ENCODE results near the gene PSG3. TPM values are rescaled to one million over a fixed set of nuclear protein-coding genes. Genes with fewer than 3 reads are reported as not detected.
A peak's percentile ranks its signal among the peaks of the same experiment; 100 is the strongest.
"Not testable (repeated sequence)": the region's sequence is repeated elsewhere in the genome, so short reads cannot be mapped to it uniquely, and the experiment has no call there.

Gene PSG3
- not detected for polyA plus RNA-seq (ENCODE audit: insufficient read length)

DNA sequence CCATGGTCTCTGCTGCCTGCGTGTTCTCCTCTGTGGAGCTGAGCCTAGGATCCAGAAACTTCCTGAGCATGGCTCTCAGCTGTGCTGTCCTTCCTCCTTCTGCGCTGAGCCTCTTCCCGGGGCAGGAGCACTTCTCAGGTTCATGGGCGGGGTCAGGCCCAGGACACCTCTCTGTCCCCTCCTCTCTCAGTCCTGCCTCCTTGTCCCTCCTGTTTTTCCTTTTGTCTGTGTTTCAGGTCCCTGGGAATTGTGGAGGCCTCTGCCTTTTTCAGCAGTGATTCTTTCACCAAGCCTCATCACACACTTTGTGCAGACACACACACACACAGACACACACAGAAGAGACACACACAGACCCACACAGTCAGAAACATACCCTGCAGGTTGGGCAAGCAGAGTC, at the start of gene PSG3:
PSG3 (minus strand) TSS at position 101 of the 400 bp plus-strand sequence; CDS start at position 4, 97 bp downstream.
- DNase-seq (ENCODE audit: low read depth) = not testable (repeated sequence)

DNA sequence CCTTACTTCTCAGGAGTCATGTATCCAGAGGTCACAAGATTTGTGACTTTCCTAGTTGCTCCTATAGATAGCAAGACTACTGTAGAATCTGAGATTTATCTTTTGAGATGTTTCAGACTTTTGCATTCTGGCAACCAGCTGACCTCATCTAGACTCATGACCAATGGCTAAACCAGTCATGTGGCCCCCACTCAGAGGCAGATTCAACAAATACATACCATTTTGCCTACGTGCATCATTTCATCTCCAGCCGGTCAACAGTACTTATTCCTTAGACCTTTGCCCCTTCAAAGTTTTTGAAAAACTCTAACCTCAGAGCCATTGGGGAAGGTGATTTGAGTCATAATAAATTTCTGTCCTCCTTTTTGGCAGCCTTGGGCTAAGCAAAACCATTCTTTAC, 48.5 kb upstream of the PSG3 start:
- not testable (repeated sequence) for DNase-seq (ENCODE audit: low read depth)

GRCh38 chr19:42787766-42788165, 47.5 kb upstream of the PSG3 start:
- not testable (repeated sequence) for DNase-seq (ENCODE audit: low read depth)

- peak; percentile 1 for DNase-seq (ENCODE audit: low read depth)
Observed at GRCh38 chr19:42776750-42777612, 36.7 kb upstream of the PSG3 start.

- DNase-seq (ENCODE audit: low read depth) = not testable (repeated sequence)
Observed at GRCh38 chr19:42774510-42775158, 34.4 kb upstream of the PSG3 start.

DNA sequence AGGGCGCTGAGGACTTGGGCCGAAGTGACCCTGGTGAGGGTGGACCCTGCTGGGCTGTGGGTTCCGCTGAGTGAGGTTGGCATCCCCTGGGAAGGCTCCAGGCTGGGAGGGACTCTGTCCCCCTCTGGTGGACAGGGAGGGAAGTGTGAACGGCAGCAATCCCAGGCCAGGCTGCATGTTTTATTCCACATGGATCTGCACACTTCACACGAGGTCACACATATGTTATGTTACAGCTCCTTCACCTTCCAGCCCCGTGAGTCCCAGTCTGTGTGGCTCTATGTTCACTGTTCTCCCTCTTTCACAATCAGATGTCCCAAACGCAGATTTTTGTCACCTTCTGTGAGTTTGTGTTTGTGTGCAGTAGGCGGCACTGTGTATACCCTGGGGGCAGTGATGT, 27.0 kb upstream of the PSG3 start:
- DNase-seq (ENCODE audit: low read depth) = not testable (repeated sequence)

DNA sequence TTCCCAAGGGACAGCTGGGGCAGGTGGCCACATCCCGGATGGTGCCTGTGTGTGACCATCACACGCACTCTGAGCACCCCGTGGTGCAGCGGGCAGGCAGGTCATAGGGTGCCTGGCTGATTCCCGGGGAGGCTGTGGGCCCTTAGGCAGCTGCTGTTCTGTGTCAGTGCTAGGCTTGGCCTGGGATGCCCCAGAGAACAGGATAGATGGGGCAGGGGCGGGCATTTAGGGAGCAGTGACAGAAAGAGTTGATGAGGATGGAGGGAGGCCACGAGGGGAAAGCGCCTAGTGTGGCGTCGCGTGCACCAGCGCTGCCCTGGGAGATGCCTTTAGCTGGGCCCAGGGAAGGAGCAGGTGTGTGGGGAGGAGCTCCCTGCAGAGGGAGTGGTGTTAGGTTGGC, 26.6 kb upstream of the PSG3 start:
- DNase-seq (ENCODE audit: low read depth) = not testable (repeated sequence)

DNA sequence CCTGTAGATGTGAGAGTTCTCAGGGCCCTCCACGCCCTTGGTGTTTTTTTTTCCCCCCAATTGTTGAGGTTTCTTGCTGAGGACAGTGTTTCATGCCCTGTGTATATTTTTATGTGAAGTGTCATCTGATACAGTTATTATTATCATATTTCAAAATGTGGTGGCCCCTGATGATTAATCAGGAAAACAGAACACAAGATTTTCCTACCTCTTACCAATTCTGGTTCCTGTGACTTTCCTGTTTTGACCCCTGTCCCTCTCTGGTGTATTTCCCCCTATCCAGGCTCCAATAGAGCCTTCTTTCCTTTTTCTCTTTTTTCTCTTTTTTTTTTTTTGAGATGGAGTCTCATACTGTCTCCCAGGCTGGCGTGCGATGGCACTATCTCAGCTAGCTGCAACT, 24.6 kb upstream of the PSG3 start:
- no peak for DNase-seq (ENCODE audit: low read depth)

DNA sequence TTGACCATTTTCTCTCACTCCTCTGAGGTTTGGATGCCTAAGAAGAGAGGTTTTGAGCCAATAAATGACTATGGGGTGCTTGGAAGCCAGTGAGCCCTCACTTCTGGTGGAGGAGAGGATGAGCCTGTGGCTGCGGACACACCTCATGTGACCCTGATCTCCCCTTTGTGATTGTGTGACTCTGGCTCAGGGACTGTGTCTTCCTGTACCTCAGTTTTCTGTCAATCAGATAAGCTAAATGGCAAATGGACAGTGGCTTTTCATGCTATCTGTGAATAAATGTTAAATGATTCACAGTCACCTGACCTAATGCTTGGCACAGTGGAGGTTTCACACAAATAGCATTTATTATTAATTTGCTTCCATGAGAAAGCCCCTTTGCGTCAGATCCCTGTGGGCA, 22.5 kb upstream of the PSG3 start:
- DNase-seq (ENCODE audit: low read depth) = no peak

GRCh38 chr19:42761924-42762295, 21.6 kb upstream of the PSG3 start:
- DNase-seq (ENCODE audit: low read depth) = not testable (repeated sequence)

DNA sequence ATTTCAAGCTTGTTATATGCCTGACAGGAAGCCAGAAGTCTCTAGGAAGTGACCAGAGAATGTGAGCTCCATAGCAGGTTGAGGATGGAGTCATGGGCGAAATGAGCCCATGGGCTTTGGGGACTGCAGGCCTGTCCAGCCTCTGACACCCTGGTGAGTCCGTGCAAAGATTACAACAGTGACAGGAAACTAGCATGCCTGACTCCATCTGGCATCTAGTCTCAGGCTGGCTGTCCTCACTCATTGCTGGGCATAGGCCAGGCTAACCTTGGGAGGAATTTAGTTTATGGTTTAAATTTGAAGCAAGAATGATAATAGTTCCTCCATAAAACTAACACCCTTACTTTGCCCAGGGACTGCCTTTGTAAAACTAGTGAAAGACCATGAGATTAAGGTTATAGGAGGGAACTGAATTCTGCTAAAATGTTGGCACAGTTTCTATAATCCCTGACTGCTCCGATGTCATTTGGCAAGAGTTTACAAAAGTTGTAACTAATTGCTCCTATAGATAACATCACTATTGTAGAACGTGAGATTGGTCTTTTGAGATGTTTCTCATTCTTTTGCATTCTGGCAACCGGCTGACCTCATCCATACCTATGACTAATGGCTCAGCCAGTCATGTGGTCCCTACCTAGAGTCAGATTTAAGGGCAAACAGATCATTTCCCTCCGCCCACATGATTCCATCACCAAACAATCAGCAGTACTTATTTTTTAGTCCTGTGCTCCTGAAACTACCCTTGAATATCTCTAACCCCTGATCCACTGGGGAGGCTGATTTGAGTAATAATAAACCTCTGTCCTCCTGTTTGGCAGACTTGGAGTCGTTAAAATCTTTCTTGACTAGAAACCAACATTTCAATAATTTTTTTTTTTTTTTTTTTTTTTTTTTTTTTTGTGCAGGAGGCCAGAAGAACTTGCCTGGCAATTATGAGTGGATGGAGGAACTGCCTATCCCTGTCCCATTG, 21.0 kb upstream of the PSG3 start:
- DNase-seq (ENCODE audit: low read depth) = not testable (repeated sequence)

DNA sequence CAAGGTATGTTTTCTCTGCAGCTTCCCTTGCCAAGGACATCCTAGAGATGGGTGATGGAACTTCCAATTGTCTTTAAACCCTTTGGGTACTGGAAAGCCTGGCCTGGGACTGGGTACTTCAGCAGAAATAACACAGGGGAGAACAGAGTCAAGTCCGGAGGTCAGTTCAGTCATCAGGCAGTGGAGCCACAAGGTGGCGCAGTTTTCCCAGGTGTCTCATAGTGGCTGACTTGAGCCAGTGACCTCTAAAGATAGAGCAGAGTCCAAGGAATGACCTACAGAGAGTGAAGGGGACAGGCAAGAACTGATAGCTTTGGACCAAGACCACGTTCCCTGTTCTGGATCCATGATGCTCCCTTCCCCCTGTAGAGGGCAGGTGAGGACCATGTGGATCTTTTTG, 18.4 kb upstream of the PSG3 start:
- not testable (repeated sequence) for DNase-seq (ENCODE audit: low read depth)

DNA sequence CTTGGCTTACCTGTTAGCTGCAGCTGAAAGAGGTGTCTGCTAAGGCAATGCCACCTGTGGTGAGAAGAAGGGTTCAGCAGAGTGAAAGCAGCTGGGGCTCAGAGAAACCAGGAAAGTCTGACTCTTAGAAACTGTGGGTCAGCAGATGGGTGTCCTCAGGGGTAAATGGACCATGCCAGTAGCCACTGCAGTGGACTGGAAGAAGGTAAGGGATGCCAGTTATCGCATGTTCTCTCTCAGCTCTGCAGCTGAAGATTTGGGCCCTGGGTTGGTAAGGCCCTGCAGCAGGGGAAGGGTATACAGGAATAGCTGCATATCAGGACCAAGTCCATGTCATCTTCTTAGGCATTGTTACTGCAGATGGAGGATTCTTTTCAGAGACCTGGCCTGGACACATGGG, 12.0 kb upstream of the PSG3 start:
- not testable (repeated sequence) for DNase-seq (ENCODE audit: low read depth)

DNA sequence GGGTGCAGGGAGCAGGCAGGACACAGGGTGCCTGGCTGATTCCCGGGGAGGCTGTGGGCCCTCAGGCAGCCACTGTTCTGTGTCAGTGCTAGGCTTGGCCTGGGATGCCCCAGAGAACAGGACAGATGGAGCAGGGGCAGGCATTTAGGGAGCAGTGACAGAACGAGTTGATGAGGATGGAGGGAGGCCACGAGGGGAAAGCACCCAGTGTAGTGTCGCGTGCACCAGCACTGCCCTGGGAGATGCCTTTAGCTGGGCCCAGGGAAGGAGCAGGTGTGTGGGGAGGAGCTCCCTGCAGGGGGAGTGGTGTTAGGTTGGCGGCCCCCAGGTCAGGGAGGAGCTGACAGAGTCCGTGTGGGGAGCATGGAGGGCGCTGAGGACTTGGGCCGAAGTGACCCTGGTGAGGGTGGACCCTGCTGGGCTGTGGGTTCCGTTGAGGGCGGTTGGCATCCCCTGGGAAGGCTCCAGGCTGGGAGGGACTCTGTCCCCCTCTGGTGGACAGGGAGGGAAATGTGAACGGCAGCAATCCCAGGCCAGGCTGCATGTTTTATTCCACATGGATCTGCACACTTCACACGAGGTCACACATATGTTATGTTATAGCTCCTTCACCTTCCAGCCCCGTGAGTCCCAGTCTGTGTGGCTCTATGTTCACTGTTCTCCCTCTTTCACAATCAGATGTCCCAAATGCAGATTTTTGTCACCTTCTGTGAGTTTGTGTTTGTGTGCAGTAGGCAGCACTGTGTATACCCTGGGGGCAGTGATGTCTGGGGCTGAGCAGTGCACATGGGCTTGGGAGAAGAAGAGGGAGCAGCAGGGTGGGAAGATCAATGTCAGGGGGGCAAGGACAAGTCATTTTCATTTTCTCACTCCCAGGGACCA, 1.7 kb upstream of the PSG3 start:
- DNase-seq (ENCODE audit: low read depth) = not testable (repeated sequence)

- DNase-seq (ENCODE audit: low read depth) = not testable (repeated sequence)
Observed at GRCh38 chr19:42737581-42738011, 2.7 kb downstream of the PSG3 start.

GRCh38 chr19:42728341-42728740, 11.9 kb downstream of the PSG3 start:
- DNase-seq (ENCODE audit: low read depth) = not testable (repeated sequence)

GRCh38 chr19:42714000-42714399, 26.3 kb downstream of the PSG3 start:
- not testable (repeated sequence) for DNase-seq (ENCODE audit: low read depth)

DNA sequence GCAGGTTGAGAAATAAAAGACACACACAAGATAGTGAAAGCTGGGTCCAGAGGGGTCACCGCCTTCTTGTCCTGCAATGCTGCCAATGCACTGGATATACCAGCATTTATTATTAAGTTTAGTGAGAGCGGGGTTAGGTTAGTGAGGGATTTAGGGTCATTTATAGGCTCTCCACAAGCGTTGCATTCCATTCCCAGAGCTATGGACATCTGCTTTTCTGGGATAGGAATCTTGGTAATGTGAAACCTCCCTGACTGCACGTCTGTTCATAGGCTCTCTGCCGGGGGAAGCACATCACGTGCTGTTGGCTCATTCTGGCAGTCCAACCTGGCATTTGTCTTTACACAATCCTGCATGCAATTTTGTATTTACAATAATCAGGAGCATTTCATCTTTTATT, 27.5 kb downstream of the PSG3 start:
- not testable (repeated sequence) for DNase-seq (ENCODE audit: low read depth)

DNA sequence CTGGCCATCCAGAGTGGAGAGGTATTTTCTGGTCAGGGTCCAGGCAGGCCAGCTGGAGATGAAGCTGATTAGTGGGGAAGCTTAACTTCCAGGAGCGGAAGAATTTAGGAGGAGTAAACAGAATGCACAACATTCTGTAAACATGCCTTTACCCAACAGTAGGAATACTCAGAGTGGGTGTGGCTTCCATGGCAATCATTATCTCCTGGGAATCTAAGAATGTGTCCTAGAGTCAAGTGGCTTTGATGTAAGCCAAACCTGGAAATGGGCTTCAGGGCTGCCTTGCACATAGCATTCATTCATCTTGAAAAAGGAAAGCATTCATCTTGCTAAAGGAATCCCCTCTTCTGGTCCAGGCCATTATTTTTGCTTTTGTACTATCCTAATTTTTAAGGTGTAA, 29.3 kb downstream of the PSG3 start:
- not testable (repeated sequence) for DNase-seq (ENCODE audit: low read depth)

DNA sequence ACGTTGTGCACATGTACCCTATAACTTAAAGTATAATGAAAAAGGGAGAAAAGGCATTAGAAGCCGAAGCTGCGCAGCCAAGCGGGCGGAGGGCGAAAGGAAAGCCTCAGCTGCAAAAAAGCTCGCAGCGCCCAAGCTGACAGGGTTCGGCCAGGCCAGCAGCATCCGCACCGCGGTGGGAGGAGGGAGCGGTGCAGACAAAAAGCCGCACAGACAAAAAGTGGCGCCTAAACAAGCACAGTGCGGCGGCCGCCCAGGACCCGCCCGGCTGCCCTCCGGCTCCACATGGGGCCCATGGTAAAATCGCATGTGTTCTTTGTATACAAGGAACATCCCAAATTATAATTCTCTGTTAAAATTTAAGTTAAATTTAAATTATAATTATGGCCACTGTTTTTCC, 42.4 kb downstream of the PSG3 start:
- no peak for DNase-seq (ENCODE audit: low read depth)
